CD8-positive, alpha-beta memory T cell (primary cell): Measurements from ENCODE around the gene EMC6. TPM values are rescaled to one million over a fixed set of nuclear protein-coding genes. Genes with fewer than 3 reads are reported as not detected.

Source experiments
- CTCF ChIA-PET: fragments of 350-600 bp; sonication (Branson Sonifier 250); formaldehyde crosslinking; loops from one replicate; lab custom pipeline; 2021; ENCODE audit warnings: antibody characterized with exemption; lab: Charles Lee
- POLR2A ChIA-PET: fragments of 350-600 bp; sonication (Branson Sonifier 250); formaldehyde crosslinking; loops from one replicate; lab custom pipeline; 2021; ENCODE audit warnings: antibody characterized with exemption; lab: Charles Lee
- DNase-seq, 5 donors: peaks; one replicate each; pipeline versions ENCODE4 v3.0.0 to v3.0.0-alpha.2; 2020 to 2022; ENCODE audit warnings: mixed read lengths in 1 of 5
- H3K27ac ChIP-seq: one replicate; pipeline ENCODE4 v1.7.0; 2013; ENCODE audit warnings: low read depth, mild to moderate bottlenecking, low read length, moderate library complexity
- H3K27me3 ChIP-seq: 2 replicates; pipeline ENCODE4 v1.7.0; 2013; ENCODE audit warnings: low read length, mild to moderate bottlenecking; ENCODE audit not compliant: insufficient read depth, poor library complexity, severe bottlenecking
- H3K36me3 ChIP-seq: 2 replicates; pipeline ENCODE4 v1.7.0; 2013; ENCODE audit warnings: mild to moderate bottlenecking, low read length, moderate library complexity; ENCODE audit not compliant: insufficient read depth
- H3K4me1 ChIP-seq: 2 replicates; pipeline ENCODE4 v1.7.0; 2013; ENCODE audit warnings: mild to moderate bottlenecking, low read length, moderate library complexity; ENCODE audit not compliant: insufficient read depth
- H3K4me3 ChIP-seq: 2 replicates; pipeline ENCODE4 v1.7.0; 2013; ENCODE audit warnings: mild to moderate bottlenecking, low read length
- H3K9me3 ChIP-seq: 2 replicates; pipeline ENCODE4 v1.7.0; 2013; ENCODE audit warnings: mild to moderate bottlenecking, low read length
- H3K27ac Mint-ChIP-seq, 8 donors: one replicate each; pipeline ENCODE4 v1.8.0; 2020 to 2021; ENCODE audit warnings: mixed read lengths in 8 of 8, mild to moderate bottlenecking in 6 of 8, inconsistent platforms in 3 of 8, moderate library complexity in 3 of 8
- H3K27me3 Mint-ChIP-seq, 2 donors: one replicate each; pipeline ENCODE4 v1.8.0; 2020 to 2021; ENCODE audit warnings: mixed read lengths in 2 of 2, mild to moderate bottlenecking in 1 of 2, moderate library complexity in 1 of 2
- H3K36me3 Mint-ChIP-seq, 3 donors: one replicate each; pipeline ENCODE4 v1.8.0; 2020 to 2021; ENCODE audit warnings: mixed read lengths in 3 of 3, inconsistent platforms in 1 of 3, mild to moderate bottlenecking in 1 of 3
- H3K4me1 Mint-ChIP-seq, 3 donors: one replicate each; pipeline ENCODE4 v1.8.0; 2020 to 2021; ENCODE audit warnings: mixed read lengths in 3 of 3, inconsistent platforms in 1 of 3, mild to moderate bottlenecking in 1 of 3
- H3K4me3 Mint-ChIP-seq, 7 donors: one replicate each; pipeline ENCODE4 v1.8.0; 2020 to 2021; ENCODE audit warnings: mixed read lengths in 7 of 7, mild to moderate bottlenecking in 6 of 7, moderate library complexity in 4 of 7, inconsistent platforms in 2 of 7
- H3K9me3 Mint-ChIP-seq, 5 donors: one replicate each; pipeline ENCODE4 v1.8.0; 2020 to 2022; ENCODE audit warnings: mixed read lengths in 5 of 5, mild to moderate bottlenecking in 3 of 5, moderate library complexity in 2 of 5, inconsistent platforms in 1 of 5
- polyA plus RNA-seq: library from polyadenylated mRNA; unstranded; fragments of 300-500 nt; fragmentation: Illumina TruSeq; gene quantifications from one replicate; pipeline ENCODE4 v1.2.3, GENCODE V29; 2021
- total RNA-seq, 2 experiments: library from RNA; stranded (reverse); gene quantifications; one replicate each; pipeline ENCODE4 v1.2.3, GENCODE V29; 2021

Gene EMC6
- total and polyA plus RNA-seq, 3 experiments from 2014 or later, result 95.1 to 119 (median 103) TPM

DNA sequence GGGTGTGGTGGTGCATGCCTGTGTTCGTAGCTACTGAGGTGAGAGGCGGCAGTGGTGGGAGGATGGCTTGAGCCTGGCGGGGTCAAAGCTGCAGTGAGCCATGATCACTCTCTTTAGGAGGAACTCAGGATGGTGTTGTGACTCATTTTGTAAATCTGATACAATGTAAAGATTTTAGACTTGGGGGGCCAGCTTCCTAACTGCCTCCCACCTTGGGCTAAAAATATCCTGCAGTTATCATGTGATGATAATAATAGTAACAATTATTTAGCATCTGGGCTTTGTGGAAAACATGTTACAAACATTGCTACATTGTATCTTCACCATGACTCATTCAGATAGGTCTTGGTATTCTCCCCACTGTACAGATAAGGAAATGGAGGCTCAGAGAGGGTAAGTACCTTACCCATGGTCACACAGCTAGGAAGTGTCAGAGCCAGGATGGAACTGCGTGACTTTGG lies 24.7 kb upstream of the EMC6 start:
- H3K4me3 ChIP-seq, result no peak overlapping the region
- Mint-ChIP-seq H3K4me3 (no peak overlapping the region), H3K9me3 (no peaks in the 10 kb centered on the region), H3K4me1 (peaks cover 0 to 6% (median 0%) of the 10 kb centered on the region in 3 donors), H3K27me3 (peaks cover 0 to 2% of the 10 kb centered on the region in 2 donors), H3K36me3 (peaks cover 0 to 24% (median 2%) of the 10 kb centered on the region in 3 donors), H3K27ac (peak overlapping the region in 1 of 8 donors; percentile 57)
- no peak for DNase-seq
- no peaks in the 10 kb centered on the region for H3K27me3 ChIP-seq
- no peaks in the 10 kb centered on the region for H3K4me1 ChIP-seq
- CTCF ChIA-PET, result no interaction called here
- no peaks in the 10 kb centered on the region for H3K9me3 ChIP-seq
- POLR2A ChIA-PET, result no interaction called here
- no peaks in the 10 kb centered on the region for H3K36me3 ChIP-seq
- no peak overlapping the region for H3K27ac ChIP-seq

- no peak for DNase-seq
- CTCF ChIA-PET, result interaction anchor here (1.0 kb wide), 1 partner anchor 13 kb away, joined by 3 read pairs; no protein-coding TSS in a partner anchor
Observed at GRCh38 chr17:3645310-3645709, 23.3 kb upstream of the EMC6 start.

DNA sequence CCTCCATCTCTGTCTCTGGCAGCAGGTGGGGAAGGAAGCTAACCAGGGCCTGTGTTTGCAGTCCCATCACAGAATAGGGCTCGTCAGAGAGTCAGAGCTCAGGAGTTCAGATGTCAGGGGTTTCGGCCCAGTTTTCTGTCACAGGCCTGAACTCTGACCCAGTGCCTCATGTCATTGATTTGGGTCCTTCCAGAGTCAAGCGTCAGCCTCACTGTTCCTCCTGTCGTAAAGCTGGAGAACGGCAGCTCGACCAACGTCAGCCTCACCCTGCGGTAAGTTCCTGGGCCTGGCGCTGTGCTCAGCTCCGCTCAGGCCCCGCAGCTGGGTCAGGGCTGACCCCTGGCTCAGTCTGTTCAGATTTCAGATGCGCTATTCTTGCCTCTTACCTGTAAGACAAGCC lies 21.4 kb upstream of the EMC6 start:
- no peaks in the 10 kb centered on the region for H3K27me3 ChIP-seq
- no peaks in the 10 kb centered on the region for H3K4me1 ChIP-seq
- H3K9me3 Mint-ChIP-seq, result no peaks in the 10 kb centered on the region
- no peaks in the 10 kb centered on the region for H3K9me3 ChIP-seq
- no peaks in the 10 kb centered on the region for H3K4me1 Mint-ChIP-seq
- CTCF ChIA-PET, result no interaction called here
- H3K4me3 ChIP-seq, result no peak overlapping the region
- H3K36me3 ChIP-seq, result no peaks in the 10 kb centered on the region
- H3K36me3 Mint-ChIP-seq, result peaks cover 0 to 24% (median 3%) of the 10 kb centered on the region in 3 donors
- peak overlapping the region in 1 of 7 donors; percentile 48 for H3K4me3 Mint-ChIP-seq
- H3K27ac ChIP-seq, result no peak overlapping the region
- no peak overlapping the region for H3K27ac Mint-ChIP-seq
- POLR2A ChIA-PET, result interaction anchor here (1.1 kb wide), 1 partner anchor 11 kb away, joined by 4 read pairs; the partner anchor contains the start of genes CTNS and SHPK
- peaks cover 0 to 2% of the 10 kb centered on the region in 2 donors for H3K27me3 Mint-ChIP-seq
- DNase-seq, result no peak

More at GRCh38 chr17:3645310-3645709, 23.3 kb upstream of the EMC6 start:
- no peak overlapping the region for H3K4me3 ChIP-seq
- POLR2A ChIA-PET, result no interaction called here
- Mint-ChIP-seq H3K9me3 (no peaks in the 10 kb centered on the region), H3K27me3 (peaks cover 0 to 2% of the 10 kb centered on the region in 2 donors), H3K36me3 (peaks cover 0 to 24% (median 3%) of the 10 kb centered on the region in 3 donors), H3K27ac (peak overlapping the region in 1 of 8 donors; percentile 43), H3K4me1 (peaks cover 0 to under 1% (median 0%) of the 10 kb centered on the region in 3 donors), H3K4me3 (no peak overlapping the region)
- H3K27ac ChIP-seq, result no peak overlapping the region
- no peaks in the 10 kb centered on the region for H3K36me3 ChIP-seq
- no peaks in the 10 kb centered on the region for H3K9me3 ChIP-seq
- no peaks in the 10 kb centered on the region for H3K4me1 ChIP-seq
- no peaks in the 10 kb centered on the region for H3K27me3 ChIP-seq

- peaks cover 0 to 2% of the 10 kb centered on the region in 2 donors for H3K27me3 Mint-ChIP-seq
- Histone ChIP-seq H3K27me3 (no peaks in the 10 kb centered on the region), H3K9me3 (no peaks in the 10 kb centered on the region), H3K4me1 (no peaks in the 10 kb centered on the region), H3K36me3 (no peaks in the 10 kb centered on the region), H3K4me3 (no peak overlapping the region), H3K27ac (no peak overlapping the region)
- peaks cover 0 to 22% (median 3%) of the 10 kb centered on the region in 3 donors for H3K36me3 Mint-ChIP-seq
- CTCF ChIA-PET, result interaction anchor here (1.5 kb wide), 1 partner anchor 12 kb away, joined by 3 read pairs; the partner anchor contains the start of gene SHPK
- no peaks in the 10 kb centered on the region for H3K4me1 Mint-ChIP-seq
- peak overlapping the region in 1 of 8 donors; percentile 35 for H3K27ac Mint-ChIP-seq
- H3K4me3 Mint-ChIP-seq, result no peak overlapping the region
- no peaks in the 10 kb centered on the region for H3K9me3 Mint-ChIP-seq
- POLR2A ChIA-PET, result interaction anchor here (1.1 kb wide), 1 partner anchor 11 kb away, joined by 4 read pairs; the partner anchor contains the start of genes CTNS and SHPK
- no peak for DNase-seq
Observed at GRCh38 chr17:3647769-3648555, 20.6 kb upstream of the EMC6 start.

GRCh38 chr17:3655766-3656165 lies 12.8 kb upstream of the EMC6 start:
- no peaks in the 10 kb centered on the region for H3K9me3 Mint-ChIP-seq
- CTCF ChIA-PET, result no interaction called here
- POLR2A ChIA-PET, result no interaction called here

GRCh38 chr17:3656353-3656752 lies 12.3 kb upstream of the EMC6 start:
- H3K4me3 Mint-ChIP-seq, result peak overlapping the region in 1 of 7 donors; percentile 70

More at GRCh38 chr17:3655766-3656165, 12.8 kb upstream of the EMC6 start:
- H3K27ac Mint-ChIP-seq, result no peak overlapping the region
- no peaks in the 10 kb centered on the region for H3K4me1 Mint-ChIP-seq
- no peaks in the 10 kb centered on the region for H3K27me3 ChIP-seq
- H3K36me3 ChIP-seq, result no peaks in the 10 kb centered on the region
- no peak overlapping the region for H3K27ac ChIP-seq
- no peaks in the 10 kb centered on the region for H3K27me3 Mint-ChIP-seq
- H3K36me3 Mint-ChIP-seq, result peaks cover 0 to 3% (median 0%) of the 10 kb centered on the region in 3 donors
- no peak for DNase-seq
- H3K4me3 Mint-ChIP-seq, result no peak overlapping the region
- no peaks in the 10 kb centered on the region for H3K9me3 ChIP-seq
- H3K4me3 ChIP-seq, result no peak overlapping the region
- no peaks in the 10 kb centered on the region for H3K4me1 ChIP-seq

GRCh38 chr17:3656755-3657587 lies 11.6 kb upstream of the EMC6 start:
- Mint-ChIP-seq H3K36me3 (peaks cover 0 to 3% (median 0%) of the 10 kb centered on the region in 3 donors), H3K27ac (peak overlapping the region in 1 of 8 donors; percentile 43), H3K27me3 (no peaks in the 10 kb centered on the region), H3K4me1 (no peaks in the 10 kb centered on the region), H3K9me3 (no peaks in the 10 kb centered on the region), H3K4me3 (peak overlapping the region in 1 of 7 donors; percentile 70)
- CTCF ChIA-PET, result no interaction called here
- Histone ChIP-seq H3K36me3 (no peaks in the 10 kb centered on the region), H3K9me3 (no peaks in the 10 kb centered on the region), H3K27me3 (no peaks in the 10 kb centered on the region), H3K4me1 (no peaks in the 10 kb centered on the region), H3K27ac (no peak overlapping the region), H3K4me3 (no peak overlapping the region)
- no peak for DNase-seq
- POLR2A ChIA-PET, result no interaction called here

More at GRCh38 chr17:3656353-3656752, 12.3 kb upstream of the EMC6 start:
- ChIA-PET POLR2A (no interaction called here), CTCF (no interaction called here)
- Mint-ChIP-seq H3K27me3 (no peaks in the 10 kb centered on the region), H3K4me1 (no peaks in the 10 kb centered on the region), H3K36me3 (peaks cover 0 to 3% (median 0%) of the 10 kb centered on the region in 3 donors), H3K9me3 (no peaks in the 10 kb centered on the region), H3K27ac (no peak overlapping the region)
- no peak overlapping the region for H3K4me3 ChIP-seq
- no peaks in the 10 kb centered on the region for H3K36me3 ChIP-seq
- DNase-seq, result no peak
- H3K9me3 ChIP-seq, result no peaks in the 10 kb centered on the region
- no peaks in the 10 kb centered on the region for H3K4me1 ChIP-seq
- no peaks in the 10 kb centered on the region for H3K27me3 ChIP-seq
- H3K27ac ChIP-seq, result no peak overlapping the region
